GM18526 (cell line): Measurements from ENCODE around the gene SPOCK1.

Experiments used
- POLR2A ChIP-seq: IDR thresholded peaks from 3 replicates; pipeline ENCODE4 v1.6.1; 2011; ENCODE audit not compliant: insufficient read length; ENCODE audit errors: extremely low read depth

SPOCK1 gene

DNA sequence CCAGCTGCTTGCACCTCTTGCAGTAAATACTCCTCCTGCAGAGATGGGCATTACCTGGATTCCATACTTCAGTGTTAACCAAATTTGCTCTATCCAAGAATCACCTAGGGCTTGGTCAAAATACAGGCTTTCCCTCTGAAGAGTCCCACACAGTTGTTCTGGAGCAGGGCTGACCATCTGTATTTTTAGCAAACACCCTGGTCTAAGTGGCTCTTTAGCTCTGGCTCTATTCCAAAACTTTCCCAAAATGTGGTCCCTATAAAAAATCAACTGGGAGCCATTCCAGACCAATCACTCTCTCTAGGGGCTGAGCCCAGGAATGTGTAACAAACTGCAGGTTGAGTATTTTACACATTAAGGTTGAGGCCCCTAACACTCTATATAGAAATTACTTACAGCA lies 153.7 kb downstream of the SPOCK1 start:
- no peak for TF ChIP-seq POLR2A

DNA sequence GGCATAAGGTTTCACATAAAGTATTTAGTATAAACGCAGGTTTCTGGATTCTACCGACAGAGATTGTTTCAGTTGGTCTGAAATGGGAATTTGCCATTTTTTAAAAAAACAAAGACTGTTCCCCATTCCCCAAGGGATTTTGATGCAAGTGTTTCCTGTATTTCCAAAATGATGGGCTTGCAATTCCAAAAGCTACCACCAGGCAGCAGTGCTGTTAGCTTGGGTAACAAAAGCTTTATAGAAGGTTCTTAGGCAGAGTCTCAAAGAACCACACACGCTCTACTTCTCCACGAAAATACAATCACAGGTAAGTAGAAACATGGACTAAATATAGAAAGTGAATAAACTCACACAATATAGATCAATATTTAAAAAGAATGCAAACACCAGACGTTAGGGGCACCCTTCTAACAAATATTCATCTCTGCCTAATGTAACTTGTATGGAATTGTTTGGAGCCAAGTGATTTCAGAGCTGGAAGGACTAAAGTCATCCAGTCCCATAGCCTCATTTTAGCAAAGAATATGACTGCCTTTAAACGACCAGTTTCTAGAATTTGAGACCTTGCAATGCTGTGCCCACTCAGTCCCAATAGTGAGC lies 154.3 kb downstream of the SPOCK1 start:
- no peak for TF ChIP-seq POLR2A

DNA sequence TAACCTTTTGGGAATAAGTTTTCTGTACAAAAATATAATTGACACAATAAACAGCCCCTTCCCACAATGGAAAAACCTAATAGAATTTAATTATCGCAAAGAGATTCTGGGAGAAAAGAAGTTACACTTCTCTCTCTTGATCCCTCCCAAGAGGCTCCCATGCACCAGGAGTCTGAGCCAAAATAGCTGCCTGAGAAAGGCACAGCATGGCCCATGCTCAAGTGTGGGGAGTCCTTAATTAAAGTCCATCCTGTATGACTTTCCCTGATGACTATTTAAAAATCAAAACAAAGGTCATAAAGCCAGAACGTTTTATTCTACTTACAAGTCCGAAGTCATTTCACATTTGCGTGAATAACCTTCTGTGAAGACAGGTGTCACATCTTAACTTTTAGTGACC lies 155.1 kb downstream of the SPOCK1 start:
- no peak for TF ChIP-seq POLR2A

DNA sequence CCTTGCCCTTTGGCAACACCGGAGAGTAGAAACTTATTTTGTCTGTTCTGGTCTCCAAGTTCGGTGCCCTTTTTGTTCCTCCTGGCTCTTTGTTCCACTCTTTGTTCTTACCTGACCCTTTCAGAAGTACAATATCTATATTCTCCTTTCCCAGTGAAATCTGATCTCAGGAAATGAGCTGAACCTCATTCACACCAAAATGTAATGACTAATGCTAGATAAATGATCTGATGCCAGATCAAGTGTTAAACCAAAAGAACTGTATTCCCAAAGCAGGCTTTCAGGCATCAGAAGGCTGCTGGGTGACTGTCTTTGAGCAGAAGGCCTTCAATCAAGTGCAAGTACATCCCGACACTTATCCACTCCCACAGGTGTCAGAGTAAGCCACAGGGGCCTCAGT lies 156.4 kb downstream of the SPOCK1 start:
- TF ChIP-seq POLR2A, result no peak

DNA sequence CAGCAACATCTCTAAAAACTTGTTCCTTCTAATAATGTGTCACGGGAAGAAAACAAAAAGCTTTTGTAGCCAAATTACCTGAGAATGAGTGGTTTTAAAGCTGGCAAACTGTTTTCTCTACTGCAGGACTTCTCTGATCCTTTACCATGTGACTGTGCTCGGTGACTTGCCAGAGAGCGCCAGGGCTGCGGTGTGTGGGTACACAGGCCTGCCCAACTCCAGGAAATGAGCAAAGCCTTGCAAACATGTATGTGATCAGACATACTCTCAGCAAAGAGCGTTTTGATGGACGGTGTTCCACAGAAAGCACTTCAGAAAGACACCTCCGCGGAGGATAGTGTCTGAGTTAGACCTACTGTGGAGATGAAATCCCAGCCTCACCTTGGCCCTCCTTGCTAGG lies 157.3 kb downstream of the SPOCK1 start:
- no peak for TF ChIP-seq POLR2A

DNA sequence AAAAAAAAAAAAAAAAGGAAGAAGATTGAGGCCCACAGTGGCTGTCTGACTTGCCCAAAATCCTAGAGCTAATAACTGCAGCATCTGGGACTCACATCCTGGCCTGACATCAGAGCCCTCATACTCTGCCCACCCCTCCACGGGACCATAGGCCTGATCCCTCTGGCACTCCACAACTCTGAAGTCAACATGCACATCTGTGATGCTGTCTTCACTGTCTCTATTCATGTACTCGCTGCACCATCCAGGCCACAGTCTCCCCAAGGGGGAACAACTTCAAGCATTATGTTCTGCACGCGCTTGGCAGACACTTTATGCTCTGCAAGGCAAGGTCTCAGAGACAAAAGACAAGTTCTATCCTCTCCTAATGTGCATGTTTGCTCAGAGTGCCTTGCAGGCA lies 158.2 kb downstream of the SPOCK1 start:
- TF ChIP-seq POLR2A, result no peak

DNA sequence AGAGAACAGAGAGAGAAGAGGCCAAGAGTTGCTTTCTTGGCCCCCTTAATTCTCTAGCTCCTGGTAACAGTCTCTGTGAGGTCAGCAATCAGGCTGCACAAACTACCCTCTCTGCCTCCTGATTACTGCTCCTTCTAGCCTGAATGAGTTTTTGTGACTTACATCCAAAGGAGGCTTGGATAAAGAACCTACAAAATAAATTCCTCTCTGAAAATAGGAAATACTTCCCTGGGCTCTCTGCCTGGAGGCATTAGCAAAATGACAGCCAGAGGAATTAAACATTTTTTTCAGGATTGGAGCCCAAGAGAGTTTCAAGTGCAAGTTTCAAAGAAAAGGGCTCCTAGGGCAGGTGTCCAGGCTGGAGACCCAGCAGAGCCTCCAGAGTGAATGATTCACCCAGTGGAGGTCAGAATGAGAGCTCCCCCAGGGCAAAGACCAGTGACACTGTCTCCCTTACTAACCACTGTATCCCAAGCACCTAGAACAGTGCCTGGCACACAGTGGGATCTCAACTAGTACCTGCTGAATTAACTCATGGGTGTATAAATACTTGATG lies 162.5 kb downstream of the SPOCK1 start:
- no peak for TF ChIP-seq POLR2A

DNA sequence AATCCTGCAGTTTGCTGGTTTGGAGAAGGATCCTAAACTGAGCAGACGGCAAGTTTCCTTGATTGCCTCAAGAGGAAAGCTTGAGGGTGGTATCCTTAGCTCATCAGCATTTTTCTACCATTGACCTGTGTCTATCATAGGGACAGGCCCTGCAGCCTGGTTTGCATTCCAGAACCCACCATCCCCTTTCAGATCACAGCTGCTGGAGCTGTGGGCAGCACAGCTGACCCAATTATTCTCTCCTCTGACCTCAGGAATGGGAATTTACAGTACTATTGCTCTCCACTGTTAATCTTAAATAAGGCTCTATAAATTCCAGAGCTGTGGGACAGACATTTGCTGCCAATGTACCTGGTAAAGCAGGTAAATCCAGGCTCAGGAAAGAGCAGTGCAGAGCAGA lies 163.0 kb downstream of the SPOCK1 start:
- TF ChIP-seq POLR2A, result no peak

DNA sequence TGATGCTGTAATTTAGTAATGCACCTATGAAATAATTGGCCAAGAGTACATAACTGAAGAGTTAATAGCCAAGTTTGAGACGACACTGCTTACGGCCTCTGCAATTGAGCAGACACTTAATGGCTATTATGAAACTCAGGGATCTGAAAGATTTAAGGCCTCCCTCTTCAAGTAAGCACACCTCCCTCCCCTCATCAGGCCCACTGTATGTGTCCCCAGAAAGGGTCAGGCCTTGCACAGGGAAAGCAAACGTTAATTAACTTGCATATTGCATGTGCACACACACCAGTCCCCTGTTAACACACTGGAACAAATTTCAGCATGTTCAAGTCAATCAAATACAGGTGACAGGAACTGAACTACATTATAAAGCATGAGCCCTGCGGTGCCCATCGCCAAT lies 163.6 kb downstream of the SPOCK1 start:
- TF ChIP-seq POLR2A, result no peak

DNA sequence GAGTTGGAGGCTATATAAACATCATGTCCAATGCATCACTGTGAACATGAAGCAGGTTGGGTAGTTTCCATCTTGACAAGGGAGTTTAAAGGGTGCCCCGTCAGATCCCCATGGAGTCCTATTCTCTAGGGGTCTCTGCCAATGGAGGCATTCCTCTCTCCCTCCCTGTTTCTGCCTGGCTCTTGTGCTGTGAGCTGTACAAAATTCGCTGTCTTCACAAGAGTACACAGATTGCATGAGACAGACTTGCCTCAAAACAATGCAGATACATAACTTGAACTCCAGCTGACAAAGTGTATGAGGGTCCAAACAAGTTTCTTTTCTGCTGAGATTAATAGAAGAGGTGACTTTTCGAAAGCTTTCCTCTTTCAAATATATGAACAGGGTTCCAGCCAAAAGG lies 165.2 kb downstream of the SPOCK1 start:
- TF ChIP-seq POLR2A, result no peak

DNA sequence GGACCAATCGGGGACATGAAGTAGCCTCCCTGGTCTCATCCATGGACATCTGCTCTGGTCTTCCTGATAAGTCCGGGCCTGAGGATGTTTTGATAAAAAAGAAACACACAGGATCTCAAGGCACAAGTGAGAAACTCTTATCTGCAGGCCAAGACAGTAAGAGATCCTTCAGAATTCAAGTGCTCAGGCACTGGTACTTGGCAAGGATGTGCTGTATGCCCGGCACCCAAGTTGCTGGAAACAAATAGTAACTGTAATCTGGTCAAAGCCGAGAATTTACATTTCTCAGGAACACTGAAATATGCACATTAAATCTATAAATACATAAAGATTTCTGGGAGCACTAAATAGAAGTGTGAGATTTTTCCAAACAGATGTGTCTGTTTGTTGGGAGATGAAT lies 165.7 kb downstream of the SPOCK1 start:
- TF ChIP-seq POLR2A, result no peak

DNA sequence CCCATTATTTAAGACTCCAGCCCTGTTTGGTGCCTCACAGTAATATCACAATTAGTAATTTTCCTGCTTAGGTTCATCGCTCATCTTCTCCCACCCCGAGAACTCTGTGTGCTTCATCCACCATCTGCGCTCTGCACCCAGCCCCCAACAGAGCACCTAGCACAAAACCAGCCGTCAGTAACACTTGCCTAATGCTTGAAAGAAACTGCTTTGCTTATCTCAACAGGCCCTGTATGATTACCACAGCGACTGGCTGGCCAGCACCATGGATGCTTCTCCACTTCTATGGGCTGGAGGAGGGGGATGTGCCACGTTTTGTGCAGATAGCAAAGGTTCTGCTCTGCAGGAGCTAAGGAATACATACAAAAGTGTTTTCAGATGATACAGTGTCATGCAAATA lies 166.8 kb downstream of the SPOCK1 start:
- no peak for TF ChIP-seq POLR2A

DNA sequence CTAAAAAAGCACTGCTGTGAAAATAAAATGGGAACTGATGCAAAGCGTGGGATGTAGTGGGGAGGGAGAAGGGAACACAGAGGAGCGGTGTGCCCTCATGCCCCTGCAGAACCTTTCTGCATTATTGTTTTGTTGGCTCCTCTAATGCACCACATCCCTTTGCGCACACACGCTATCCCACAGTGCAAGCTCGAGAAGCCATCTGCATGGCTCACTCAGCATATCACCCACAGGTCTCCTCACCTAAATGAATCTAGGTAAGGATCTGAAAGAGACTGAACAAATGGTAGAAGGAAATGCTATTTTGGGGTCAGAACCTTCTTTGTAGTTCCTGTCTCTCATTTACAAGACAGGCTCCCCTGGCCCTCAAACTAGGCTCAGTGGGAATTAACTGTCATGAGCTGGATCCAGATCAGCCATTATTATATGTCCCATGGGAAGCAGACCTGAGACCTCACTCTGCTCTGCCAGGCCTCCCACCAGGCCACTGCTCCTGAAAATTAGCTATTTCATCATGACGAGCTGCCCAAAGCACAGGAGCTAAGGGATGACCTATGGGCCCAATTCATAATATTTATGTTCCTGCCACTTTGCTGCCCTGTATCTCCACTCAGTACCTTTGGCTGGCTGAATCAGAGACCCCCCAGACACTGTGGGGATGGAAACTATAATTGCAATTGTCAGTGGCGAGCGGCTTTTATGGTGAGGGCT lies 169.4 kb downstream of the SPOCK1 start:
- TF ChIP-seq POLR2A, result no peak

DNA sequence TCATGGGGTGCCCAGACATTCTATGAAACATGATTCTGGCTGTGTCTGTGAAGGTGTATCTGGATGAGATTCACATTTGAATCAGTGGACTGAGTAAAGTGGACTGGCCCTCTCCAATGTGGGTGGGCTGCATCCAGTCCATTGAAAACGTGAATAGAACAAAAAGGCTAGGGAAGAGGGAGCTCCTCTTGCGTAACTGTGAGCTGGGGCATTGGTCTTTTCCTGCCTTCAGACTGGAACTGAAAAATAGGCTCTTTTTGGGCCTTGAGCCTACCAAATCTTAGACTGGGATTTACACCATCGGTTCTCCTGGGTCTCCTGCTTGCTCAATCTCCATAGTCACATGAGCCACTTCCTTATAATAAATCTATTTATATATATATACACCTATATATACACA lies 170.1 kb downstream of the SPOCK1 start:
- no peak for TF ChIP-seq POLR2A

DNA sequence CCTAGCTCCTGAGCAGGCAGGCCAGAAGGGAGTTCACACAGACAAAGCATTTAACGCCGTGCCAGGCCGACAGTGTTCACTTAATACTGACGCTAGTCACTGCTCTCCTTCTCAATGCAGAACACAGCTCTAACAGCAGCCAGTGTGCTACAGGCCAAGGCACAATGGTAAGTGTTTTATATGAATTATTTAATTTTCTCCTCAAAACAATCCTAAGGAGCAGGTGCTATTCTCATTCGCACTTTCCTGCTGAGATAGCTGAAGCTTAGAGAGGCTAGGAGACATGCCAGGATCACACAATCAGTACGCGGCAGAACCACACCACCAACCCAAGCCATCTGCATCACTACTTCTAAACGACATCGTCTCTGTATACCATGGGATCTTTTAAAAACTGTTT lies 170.7 kb downstream of the SPOCK1 start:
- TF ChIP-seq POLR2A, result no peak

DNA sequence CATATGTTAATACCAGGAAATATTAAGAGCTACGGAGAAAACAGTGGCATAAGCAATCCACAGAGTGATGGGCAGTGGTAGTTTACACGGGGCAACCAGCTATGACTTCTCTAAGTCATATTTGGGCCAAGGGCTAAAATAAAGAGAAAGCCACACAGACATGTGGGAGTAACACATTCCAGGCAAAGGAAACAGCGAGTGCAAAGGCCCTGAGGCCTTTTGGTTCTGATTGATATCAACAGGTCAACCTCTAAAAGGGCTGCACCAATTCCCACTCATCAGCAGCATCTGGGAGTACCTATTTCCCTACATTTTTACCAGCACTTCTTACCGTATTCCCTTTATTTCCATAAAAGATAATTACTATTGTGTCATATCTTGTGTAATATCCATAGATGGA lies 173.4 kb downstream of the SPOCK1 start:
- no peak for TF ChIP-seq POLR2A
